K562 (cell line): ENCODE results near the gene ELOF1. TPM values are rescaled to one million over a fixed set of nuclear protein-coding genes. Genes with fewer than 3 reads are reported as not detected.
A peak's percentile ranks its signal among the peaks of the same experiment; 100 is the strongest.

Experiments
- CBFA2T3 ChIP-seq: fragments of 450-650 bp; IDR thresholded peaks from 2 replicates; pipeline ENCODE4 v1.6.1; 2017
- CREM ChIP-seq: IDR thresholded peaks from 2 replicates; pipeline ENCODE4 v1.6.1; 2014; ENCODE audit warnings: antibody characterized with exemption, low read depth
- DMBX1 ChIP-seq: fragments of 250-450 bp; sonication (Bioruptor Pico); IDR thresholded peaks from 2 replicates; pipeline ENCODE4 v1.8.0; 2022; ENCODE audit warnings: inconsistent platforms, mild to moderate bottlenecking, moderate library complexity, borderline replicate concordance
- HDAC1 ChIP-seq, 2 experiments: fragments of 450-650 bp; IDR thresholded peaks; 2 replicates each; pipeline ENCODE4 v1.6.1; 2016 to 2017; ENCODE audit warnings: inconsistent platforms in 1 of 2, mild to moderate bottlenecking in 1 of 2, moderate library complexity in 1 of 2
- L3MBTL2 ChIP-seq: fragments of 450-650 bp; IDR thresholded peaks from 2 replicates; pipeline ENCODE4 v1.6.1; 2016; ENCODE audit warnings: mild to moderate bottlenecking, moderate library complexity
- MTA2 ChIP-seq: fragments of 450-650 bp; IDR thresholded peaks from 2 replicates; pipeline ENCODE4 v1.6.1; 2016; ENCODE audit warnings: low read depth
- NCOR1 ChIP-seq: fragments of 450-650 bp; IDR thresholded peaks from 2 replicates; pipeline ENCODE4 v1.6.1; 2016; ENCODE audit warnings: mild to moderate bottlenecking, moderate library complexity
- RBFOX2 ChIP-seq: fragments of 200-400 bp; formaldehyde crosslinking; IDR thresholded peaks from 2 replicates; pipeline ENCODE4 v1.6.1; 2017; ENCODE audit warnings: low read depth, mild to moderate bottlenecking, low read length, moderate library complexity
- RBM15 ChIP-seq: fragments of 200-400 bp; formaldehyde crosslinking; IDR thresholded peaks from 2 replicates; pipeline ENCODE4 v1.6.1; 2018; ENCODE audit warnings: mild to moderate bottlenecking, low read length, moderate library complexity; ENCODE audit not compliant: insufficient read depth
- SMAD4 ChIP-seq: fragments of 250-450 bp; sonication (Bioruptor Pico); conservative IDR thresholded peaks from 2 replicates; pipeline ENCODE4 v1.8.0; 2021; ENCODE audit warnings: inconsistent platforms, mild to moderate bottlenecking, moderate library complexity
- SMARCE1 ChIP-seq: fragments of 450-650 bp; IDR thresholded peaks from 2 replicates; pipeline ENCODE4 v1.7.1; 2016; ENCODE audit warnings: mild to moderate bottlenecking
- TAF7 ChIP-seq: fragments of 450-650 bp; IDR thresholded peaks from 2 replicates; pipeline ENCODE4 v1.6.1; 2016; ENCODE audit warnings: missing genetic modification characterization, missing compliant biosample characterization
- TAL1 ChIP-seq: fragments of 450-650 bp; IDR thresholded peaks from 2 replicates; pipeline ENCODE4 v1.6.1; 2016; ENCODE audit warnings: mild to moderate bottlenecking
- TFAP4 ChIP-seq: sonication (generic); formaldehyde crosslinking; IDR thresholded peaks from 2 replicates; pipeline ENCODE4 v1.8.0; 2022; ENCODE audit warnings: missing genetic modification reagents, mild to moderate bottlenecking, moderate library complexity, borderline replicate concordance
- ZFX ChIP-seq: sonication (generic); formaldehyde crosslinking; IDR thresholded peaks from 2 replicates; pipeline ENCODE4 v1.8.0; 2022; ENCODE audit warnings: mild to moderate bottlenecking, missing genetic modification reagents, moderate library complexity
- polyA plus RNA-seq, 8 experiments: library from polyadenylated mRNA; depleted of rRNA in 4 of 8; stranded (reverse) in 5 of 8; unstranded in 3 of 8; fragments of >200 nt; fragmentation: Nextera tagmentation in 2 of 8; fragmentation: Illumina TruSeq in 1 of 8; extraction: Ambion mirVana in 2 of 8; extraction: Trizol in 1 of 8; gene quantifications; 2 replicates each; pipeline versions ENCODE4 v1.2.1 to v1.2.3, GENCODE V29; 2011 to 2014; ENCODE audit warnings: inconsistent platforms in 1 of 8, missing spikeins in 1 of 8
- total RNA-seq, 7 experiments: library from RNA; depleted of rRNA in 6 of 7; stranded (reverse); fragments of >200 nt in 6 of 7; fragmentation: Illumina TruSeq in 2 of 7; extraction: Trizol in 2 of 7; gene quantifications; 2 replicates each; pipeline versions ENCODE4 v1.2.1 to v1.2.3, GENCODE V29; 2011 to 2021; ENCODE audit warnings: low replicate concordance in 1 of 7
- TF ChIP-seq, protein P1 (sequence below): fragments of 200-800 bp; sonication (Bioruptor generic); IDR thresholded peaks from 2 replicates; pipeline ENCODE4 v1.6.1; 2017; ENCODE audit warnings: missing genetic modification characterization, missing compliant biosample characterization
- TF ChIP-seq, protein P2 (sequence below), 2 experiments: fragments of 450-650 bp; IDR thresholded peaks; 2 replicates each; pipeline ENCODE4 v1.6.1; 2016
- TF ChIP-seq, protein P3 (sequence below): sonication (generic); formaldehyde crosslinking; IDR thresholded peaks from 2 replicates; pipeline ENCODE4 v1.9.0; 2022; ENCODE audit warnings: mild to moderate bottlenecking, missing genetic modification reagents
- TF ChIP-seq, protein P4 (sequence below): sonication (generic); formaldehyde crosslinking; IDR thresholded peaks from 2 replicates; pipeline ENCODE4 v1.8.1; 2023; ENCODE audit warnings: missing genetic modification reagents, mild to moderate bottlenecking, borderline replicate concordance

ELOF1 gene
- total and polyA plus RNA-seq, 9 of the 15 experiments (the other 6 are each of a cell fraction or from before 2014, with no cell fraction given): 16.7 to 147 (median 74.2) TPM

GRCh38 chr19:11563532-11563931 lies 4.5 kb upstream of the ELOF1 start (continued):
- TF ChIP-seq NCOR1: no peak
- TF ChIP-seq HDAC1 (IDR thresholded peaks at IDR 0.05): 0 out of 4 replicates have a peak, but pooled peaks of 1 of the 2 experiments have one; percentile 9
- TF ChIP-seq SMARCE1: peak; percentile 70
- TF ChIP-seq TAL1: peak; percentile 41; the same call in 1 of the 2 replicates
- peak; percentile 60 for TF ChIP-seq CBFA2T3
- TF ChIP-seq SMAD4 (CRISPR knock-in tag): peak; percentile 28; the same call in 1 of the 2 replicates
- TF ChIP-seq, protein P1, sequence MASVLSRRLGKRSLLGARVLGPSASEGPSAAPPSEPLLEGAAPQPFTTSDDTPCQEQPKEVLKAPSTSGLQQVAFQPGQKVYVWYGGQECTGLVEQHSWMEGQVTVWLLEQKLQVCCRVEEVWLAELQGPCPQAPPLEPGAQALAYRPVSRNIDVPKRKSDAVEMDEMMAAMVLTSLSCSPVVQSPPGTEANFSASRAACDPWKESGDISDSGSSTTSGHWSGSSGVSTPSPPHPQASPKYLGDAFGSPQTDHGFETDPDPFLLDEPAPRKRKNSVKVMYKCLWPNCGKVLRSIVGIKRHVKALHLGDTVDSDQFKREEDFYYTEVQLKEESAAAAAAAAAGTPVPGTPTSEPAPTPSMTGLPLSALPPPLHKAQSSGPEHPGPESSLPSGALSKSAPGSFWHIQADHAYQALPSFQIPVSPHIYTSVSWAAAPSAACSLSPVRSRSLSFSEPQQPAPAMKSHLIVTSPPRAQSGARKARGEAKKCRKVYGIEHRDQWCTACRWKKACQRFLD (CRISPR knock-in tag): peak; percentile 47; the same call in 1 of the 2 replicates
- TF ChIP-seq TFAP4 (CRISPR knock-in tag): peak; percentile 17; the same call in 1 of the 2 replicates
- peak; percentile 44; the same call in 1 of the 2 replicates for TF ChIP-seq TAF7
- TF ChIP-seq MTA2: peak; percentile 30; the same call in 1 of the 2 replicates
- TF ChIP-seq L3MBTL2: 0 out of 2 replicates have a peak, but pooled peaks have one; percentile 42
- TF ChIP-seq, protein P2, sequence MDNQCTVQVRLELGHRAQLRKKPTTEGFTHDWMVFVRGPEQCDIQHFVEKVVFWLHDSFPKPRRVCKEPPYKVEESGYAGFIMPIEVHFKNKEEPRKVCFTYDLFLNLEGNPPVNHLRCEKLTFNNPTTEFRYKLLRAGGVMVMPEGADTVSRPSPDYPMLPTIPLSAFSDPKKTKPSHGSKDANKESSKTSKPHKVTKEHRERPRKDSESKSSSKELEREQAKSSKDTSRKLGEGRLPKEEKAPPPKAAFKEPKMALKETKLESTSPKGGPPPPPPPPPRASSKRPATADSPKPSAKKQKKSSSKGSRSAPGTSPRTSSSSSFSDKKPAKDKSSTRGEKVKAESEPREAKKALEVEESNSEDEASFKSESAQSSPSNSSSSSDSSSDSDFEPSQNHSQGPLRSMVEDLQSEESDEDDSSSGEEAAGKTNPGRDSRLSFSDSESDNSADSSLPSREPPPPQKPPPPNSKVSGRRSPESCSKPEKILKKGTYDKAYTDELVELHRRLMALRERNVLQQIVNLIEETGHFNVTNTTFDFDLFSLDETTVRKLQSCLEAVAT (IDR thresholded peaks at IDR 0.05): peak; percentile 35 to 51; a peak in 2 of 4 replicates
- TF ChIP-seq, protein P3, sequence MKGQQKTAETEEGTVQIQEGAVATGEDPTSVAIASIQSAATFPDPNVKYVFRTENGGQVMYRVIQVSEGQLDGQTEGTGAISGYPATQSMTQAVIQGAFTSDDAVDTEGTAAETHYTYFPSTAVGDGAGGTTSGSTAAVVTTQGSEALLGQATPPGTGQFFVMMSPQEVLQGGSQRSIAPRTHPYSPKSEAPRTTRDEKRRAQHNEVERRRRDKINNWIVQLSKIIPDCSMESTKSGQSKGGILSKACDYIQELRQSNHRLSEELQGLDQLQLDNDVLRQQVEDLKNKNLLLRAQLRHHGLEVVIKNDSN (CRISPR knock-in tag): no peak
- TF ChIP-seq CREM: 0 out of 2 replicates have a peak, but pooled peaks have one; percentile 13
- peak; percentile 40; the same call in 1 of the 2 replicates for TF ChIP-seq RBFOX2
- TF ChIP-seq, protein P4, sequence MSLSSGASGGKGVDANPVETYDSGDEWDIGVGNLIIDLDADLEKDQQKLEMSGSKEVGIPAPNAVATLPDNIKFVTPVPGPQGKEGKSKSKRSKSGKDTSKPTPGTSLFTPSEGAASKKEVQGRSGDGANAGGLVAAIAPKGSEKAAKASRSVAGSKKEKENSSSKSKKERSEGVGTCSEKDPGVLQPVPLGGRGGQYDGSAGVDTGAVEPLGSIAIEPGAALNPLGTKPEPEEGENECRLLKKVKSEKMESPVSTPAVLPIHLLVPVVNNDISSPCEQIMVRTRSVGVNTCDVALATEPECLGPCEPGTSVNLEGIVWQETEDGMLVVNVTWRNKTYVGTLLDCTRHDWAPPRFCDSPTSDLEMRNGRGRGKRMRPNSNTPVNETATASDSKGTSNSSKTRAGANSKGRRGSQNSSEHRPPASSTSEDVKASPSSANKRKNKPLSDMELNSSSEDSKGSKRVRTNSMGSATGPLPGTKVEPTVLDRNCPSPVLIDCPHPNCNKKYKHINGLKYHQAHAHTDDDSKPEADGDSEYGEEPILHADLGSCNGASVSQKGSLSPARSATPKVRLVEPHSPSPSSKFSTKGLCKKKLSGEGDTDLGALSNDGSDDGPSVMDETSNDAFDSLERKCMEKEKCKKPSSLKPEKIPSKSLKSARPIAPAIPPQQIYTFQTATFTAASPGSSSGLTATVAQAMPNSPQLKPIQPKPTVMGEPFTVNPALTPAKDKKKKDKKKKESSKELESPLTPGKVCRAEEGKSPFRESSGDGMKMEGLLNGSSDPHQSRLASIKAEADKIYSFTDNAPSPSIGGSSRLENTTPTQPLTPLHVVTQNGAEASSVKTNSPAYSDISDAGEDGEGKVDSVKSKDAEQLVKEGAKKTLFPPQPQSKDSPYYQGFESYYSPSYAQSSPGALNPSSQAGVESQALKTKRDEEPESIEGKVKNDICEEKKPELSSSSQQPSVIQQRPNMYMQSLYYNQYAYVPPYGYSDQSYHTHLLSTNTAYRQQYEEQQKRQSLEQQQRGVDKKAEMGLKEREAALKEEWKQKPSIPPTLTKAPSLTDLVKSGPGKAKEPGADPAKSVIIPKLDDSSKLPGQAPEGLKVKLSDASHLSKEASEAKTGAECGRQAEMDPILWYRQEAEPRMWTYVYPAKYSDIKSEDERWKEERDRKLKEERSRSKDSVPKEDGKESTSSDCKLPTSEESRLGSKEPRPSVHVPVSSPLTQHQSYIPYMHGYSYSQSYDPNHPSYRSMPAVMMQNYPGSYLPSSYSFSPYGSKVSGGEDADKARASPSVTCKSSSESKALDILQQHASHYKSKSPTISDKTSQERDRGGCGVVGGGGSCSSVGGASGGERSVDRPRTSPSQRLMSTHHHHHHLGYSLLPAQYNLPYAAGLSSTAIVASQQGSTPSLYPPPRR (CRISPR knock-in tag): no peak
- no peak for TF ChIP-seq RBM15
- TF ChIP-seq DMBX1 (CRISPR knock-in tag): peak; percentile 77; the same call in 1 of the 2 replicates
- TF ChIP-seq ZFX (CRISPR knock-in tag): peak; percentile 60
